ENCODE measurements around the gene BCL2L11. TPM values are rescaled to one million over a fixed set of nuclear protein-coding genes. Genes with fewer than 3 reads are reported as not detected.

The BCL2L11 gene
- total and polyA plus RNA-seq, 2 donors (not counting 3 experiments of a cell fraction or from before 2014, with no cell fraction given), result 12.9 to 26.6 TPM

- no peak overlapping the region for H3K9ac ChIP-seq (replicated peaks; ENCODE audit: extremely low read depth, insufficient read depth, low read length)
- DNase-seq (ENCODE audit: low read depth, low spot score) (no peak), FAIRE-seq (no peak)
- H3K4me1 ChIP-seq (ENCODE audit: control insufficient read depth, extremely low read depth, insufficient read depth, low read length), result peaks cover 8% of the 10 kb centered on the region
- H2AFZ ChIP-seq (ENCODE audit: low read depth, low read length), result no peak overlapping the region
- ChIA-PET CTCF (interaction anchor here (1.0 kb wide), 1 partner anchor 9 kb away, joined by 4 read pairs; no protein-coding TSS in a partner anchor), POLR2A (no interaction called here)
- H3K9me1 ChIP-seq (replicated peaks; ENCODE audit: control insufficient read depth, extremely low read depth, insufficient read depth, low read length), result no peaks in the 10 kb centered on the region
- no TSS peak for BruUV-seq (replicated peaks)
- no peak for TF ChIP-seq MAX (IDR thresholded peaks at IDR 0.05; ENCODE audit: insufficient read depth, insufficient read length)
- TF ChIP-seq POLR2A (IDR thresholded peaks at IDR 0.05; ENCODE audit: low read depth, low read length), result no peak
- no peak for TF ChIP-seq EZH2 (IDR thresholded peaks at IDR 0.05; ENCODE audit: borderline replicate concordance, low read depth, low read length, severe bottlenecking)
- TF ChIP-seq POLR2AphosphoS5 (IDR thresholded peaks at IDR 0.05; ENCODE audit: insufficient read depth, low read depth, low read length), result no peak
- no peak for TF ChIP-seq FOS (IDR thresholded peaks at IDR 0.05; ENCODE audit: borderline replicate concordance, insufficient read depth, low read length)
- no peaks in the 10 kb centered on the region for H3K9me3 ChIP-seq (replicated peaks; ENCODE audit: control insufficient read depth, insufficient read depth, low read length)
- H3K27ac ChIP-seq (ENCODE audit: insufficient read depth, low read depth, low read length), result no peak overlapping the region
- intact Hi-C loops (cut with micrococcal nuclease), result no loop called here
- H3K4me3 ChIP-seq (replicated peaks in 1 of 3; ENCODE audit: insufficient read depth in 1 of 3, low read depth in 1 of 3, low read length in 3 of 3), result no peak overlapping the region
- H3K79me2 ChIP-seq (ENCODE audit: control insufficient read depth, insufficient read depth, low read length), result no peaks in the 10 kb centered on the region
- H3K4me2 ChIP-seq (ENCODE audit: insufficient read depth, low read length), result no peak overlapping the region
- no peaks in the 10 kb centered on the region for H4K20me1 ChIP-seq (replicated peaks; ENCODE audit: control insufficient read depth, extremely low read depth, insufficient read depth, low read length)
- dilution Hi-C loops (cut with MboI; ENCODE audit: extremely low pct_ligation_motif_present, low sequenced_read_pairs), result no loop called here
- peaks cover 11 to 36% of the 10 kb centered on the region in 2 experiments for H3K27me3 ChIP-seq (ENCODE audit: control insufficient read depth in 2 of 2, insufficient read depth in 2 of 2, low read length in 2 of 2)
- peaks cover 0 to 7% of the 10 kb centered on the region in 2 experiments for H3K36me3 ChIP-seq (ENCODE audit: control insufficient read depth in 2 of 2, extremely low read depth in 1 of 2, insufficient read depth in 2 of 2, low read length in 2 of 2)
Observed at GRCh38 chr2:111169268-111169667, 48.6 kb downstream of the BCL2L11 start.

- BruUV-seq (replicated peaks), result no TSS peak
Observed at GRCh38 chr2:111169924-111170323, 49.2 kb downstream of the BCL2L11 start.

More at GRCh38 chr2:111169924-111170323, 49.2 kb downstream of the BCL2L11 start:
- Histone ChIP-seq H3K36me3 (ENCODE audit: control insufficient read depth in 2 of 2, extremely low read depth in 1 of 2, insufficient read depth in 2 of 2, low read length in 2 of 2) (peaks cover 0 to 6% of the 10 kb centered on the region in 2 experiments), H3K27ac (ENCODE audit: insufficient read depth, low read depth, low read length) (no peak overlapping the region), H3K4me1 (ENCODE audit: control insufficient read depth, extremely low read depth, insufficient read depth, low read length) (peaks cover 8% of the 10 kb centered on the region), H4K20me1 (replicated peaks; ENCODE audit: control insufficient read depth, extremely low read depth, insufficient read depth, low read length) (no peaks in the 10 kb centered on the region), H3K9me1 (replicated peaks; ENCODE audit: control insufficient read depth, extremely low read depth, insufficient read depth, low read length) (no peaks in the 10 kb centered on the region), H3K79me2 (ENCODE audit: control insufficient read depth, insufficient read depth, low read length) (no peaks in the 10 kb centered on the region), H3K9me3 (replicated peaks; ENCODE audit: control insufficient read depth, insufficient read depth, low read length) (no peaks in the 10 kb centered on the region), H3K9ac (replicated peaks; ENCODE audit: extremely low read depth, insufficient read depth, low read length) (no peak overlapping the region), H2AFZ (ENCODE audit: low read depth, low read length) (no peak overlapping the region), H3K4me2 (ENCODE audit: insufficient read depth, low read length) (no peak overlapping the region), H3K4me3 (replicated peaks in 1 of 3; ENCODE audit: insufficient read depth in 1 of 3, low read depth in 1 of 3, low read length in 3 of 3) (no peak overlapping the region), H3K27me3 (ENCODE audit: control insufficient read depth in 2 of 2, insufficient read depth in 2 of 2, low read length in 2 of 2) (peaks cover 14 to 41% of the 10 kb centered on the region in 2 experiments)
- dilution Hi-C loops (cut with MboI; ENCODE audit: extremely low pct_ligation_motif_present, low sequenced_read_pairs) (no loop called here), intact Hi-C loops (cut with micrococcal nuclease) (no loop called here)
- POLR2A ChIA-PET, result no interaction called here
- CTCF ChIA-PET, result interaction anchor here (1.0 kb wide), 1 partner anchor 8 kb away, joined by 4 read pairs; no protein-coding TSS in a partner anchor
- TF ChIP-seq MAX (IDR thresholded peaks at IDR 0.05; ENCODE audit: insufficient read depth, insufficient read length) (no peak), POLR2AphosphoS5 (IDR thresholded peaks at IDR 0.05; ENCODE audit: insufficient read depth, low read depth, low read length) (no peak), CTCF (IDR thresholded peaks at IDR 0.05; ENCODE audit: extremely low read depth in 1 of 2, insufficient read depth in 1 of 2, low read depth in 1 of 2, low read length in 2 of 2) (no peak), EZH2 (IDR thresholded peaks at IDR 0.05; ENCODE audit: borderline replicate concordance, low read depth, low read length, severe bottlenecking) (no peak), MYC (IDR thresholded peaks at IDR 0.05; ENCODE audit: low read depth, low read length) (no peak)
- FAIRE-seq (no peak), DNase-seq (ENCODE audit: low read depth, low spot score) (no peak)
